Measurements from ENCODE around the gene SCN9A.

Gene SCN9A

GRCh38 chr2:166285215-166285614 is 90.5 kb downstream of the SCN9A start:
- no peak overlapping the region for H3K27ac ChIP-seq
- TF ChIP-seq CTCF (conservative IDR thresholded peaks at IDR 0.05; ENCODE audit: low read depth) = no peak
- POLR2A ChIA-PET (ENCODE audit: low non-redundant PET) = no interaction called here
- no peak for DNase-seq (ENCODE audit: low spot score)
- CTCF ChIA-PET = no interaction called here

- no peak overlapping the region for H3K27ac ChIP-seq
- no peak for DNase-seq (ENCODE audit: low spot score)
- ChIA-PET CTCF (interaction anchor here (0.5 kb wide), 1 partner anchor 21 kb away, joined by 3 read pairs; no protein-coding TSS in a partner anchor), POLR2A (ENCODE audit: low non-redundant PET) (no interaction called here)
- TF ChIP-seq CTCF (conservative IDR thresholded peaks at IDR 0.05; ENCODE audit: low read depth) = no peak
These were observed 91.4 kb downstream of the SCN9A start for GRCh38 chr2:166284359-166284758.

- ChIA-PET CTCF (interaction anchor here (0.6 to 1.1 kb wide), 3 partner anchors 10 to 1836 kb away, joined by 3 to 4 read pairs (median 3); no protein-coding TSS in a partner anchor), POLR2A (ENCODE audit: low non-redundant PET) (no interaction called here)
- DNase-seq (ENCODE audit: low spot score) = no peak
- TF ChIP-seq CTCF (conservative IDR thresholded peaks at IDR 0.05; ENCODE audit: low read depth) = no peak
- H3K27ac ChIP-seq = no peak overlapping the region
These were observed 93.6 kb downstream of the SCN9A start for GRCh38 chr2:166282154-166282553.

- CTCF ChIA-PET = no interaction called here
- POLR2A ChIA-PET (ENCODE audit: low non-redundant PET) = no interaction called here
These were observed 96.9 kb downstream of the SCN9A start for GRCh38 chr2:166278856-166279255.

GRCh38 chr2:166270376-166270775 is 105.4 kb downstream of the SCN9A start:
- TF ChIP-seq CTCF (conservative IDR thresholded peaks at IDR 0.05; ENCODE audit: low read depth) = no peak
- no peak for DNase-seq (ENCODE audit: low spot score)
- POLR2A ChIA-PET (ENCODE audit: low non-redundant PET) = no interaction called here
- CTCF ChIA-PET = interaction anchor here (0.6 to 0.7 kb wide), 2 partner anchors 291 to 396 kb away, joined by 3 to 7 read pairs; no protein-coding TSS in a partner anchor
- H3K27ac ChIP-seq = no peak overlapping the region

More at GRCh38 chr2:166278856-166279255, 96.9 kb downstream of the SCN9A start:
- no peak for TF ChIP-seq CTCF (conservative IDR thresholded peaks at IDR 0.05; ENCODE audit: low read depth)
- no peak for DNase-seq (ENCODE audit: low spot score)
- no peak overlapping the region for H3K27ac ChIP-seq

- no peak overlapping the region for H3K27ac ChIP-seq
- ChIA-PET CTCF (no interaction called here), POLR2A (ENCODE audit: low non-redundant PET) (no interaction called here)
- TF ChIP-seq CTCF (conservative IDR thresholded peaks at IDR 0.05; ENCODE audit: low read depth) = no peak
- no peak for DNase-seq (ENCODE audit: low spot score)
These were observed 106.4 kb downstream of the SCN9A start for GRCh38 chr2:166269322-166269721.

GRCh38 chr2:166257859-166258258 is 117.9 kb downstream of the SCN9A start:
- POLR2A ChIA-PET (ENCODE audit: low non-redundant PET) = no interaction called here
- TF ChIP-seq CTCF (conservative IDR thresholded peaks at IDR 0.05; ENCODE audit: low read depth) = no peak
- CTCF ChIA-PET = no interaction called here
- DNase-seq (ENCODE audit: low spot score) = no peak
- no peak overlapping the region for H3K27ac ChIP-seq
